Colonic mucosa (tissue), 4 donors: ENCODE measurements around the gene NEAT1. TPM values are rescaled to one million over a fixed set of nuclear protein-coding genes. Genes with fewer than 3 reads are reported as not detected.
"Not testable (repeated sequence)": the region's sequence is repeated elsewhere in the genome, so short reads cannot be mapped to it uniquely, and the experiment has no call there.

Source experiments
- DNase-seq: peaks from one replicate; pipeline ENCODE4 v3.0.0-alpha.2; 2020
- H3K27ac ChIP-seq: fragments of 200-600 bp; one replicate; pipeline ENCODE4 v1.8.0; 2021
- H3K27me3 ChIP-seq: fragments of 200-600 bp; one replicate; pipeline ENCODE4 v1.8.0; 2021
- H3K36me3 ChIP-seq: fragments of 200-600 bp; one replicate; pipeline ENCODE4 v1.8.0; 2021
- H3K4me1 ChIP-seq: fragments of 200-600 bp; one replicate; pipeline ENCODE4 v1.8.0; 2021; ENCODE audit warnings: mild to moderate bottlenecking
- H3K4me3 ChIP-seq: fragments of 200-600 bp; one replicate; pipeline ENCODE4 v1.8.0; 2021
- H3K9ac ChIP-seq, 2 donors: one replicate each; pipeline ENCODE4 v1.7.0; 2013; ENCODE audit warnings: control low read depth in 2 of 2, low read depth in 2 of 2, low read length in 2 of 2
- H3K9me3 ChIP-seq: fragments of 200-600 bp; one replicate; pipeline ENCODE4 v1.8.0; 2021
- intact Hi-C: fragments of 100-400 bp; cut with DNase I; formaldehyde crosslinking; loops from one replicate; pipeline ENCODE4 v1.14.1; 2022
- total RNA-seq, 2 donors: library from RNA; stranded (reverse); fragmentation: NEBNext Ultra II Directional in 1 of 2; extraction: Animal tissue kit (Norgen Biotek cat#: 25700) in 1 of 2; gene quantifications; one replicate each; pipeline ENCODE4 v1.2.1, GENCODE V29; 2021
- TF ChIP-seq, protein P1 (sequence below): fragments of 200-600 bp; IDR thresholded peaks from one replicate; pipeline ENCODE4 v1.8.0; 2022; ENCODE audit warnings: antibody characterized with exemption, mild to moderate bottlenecking
- donor health status: healthy.
- donor health status: DM: no; HTN: no; CAD: no.
- donor health status: DM: no; HTN: no; CAD: no.

NEAT1 gene
- total RNA-seq, 2 donors from 2014 or later = 269 to 502 TPM

DNA sequence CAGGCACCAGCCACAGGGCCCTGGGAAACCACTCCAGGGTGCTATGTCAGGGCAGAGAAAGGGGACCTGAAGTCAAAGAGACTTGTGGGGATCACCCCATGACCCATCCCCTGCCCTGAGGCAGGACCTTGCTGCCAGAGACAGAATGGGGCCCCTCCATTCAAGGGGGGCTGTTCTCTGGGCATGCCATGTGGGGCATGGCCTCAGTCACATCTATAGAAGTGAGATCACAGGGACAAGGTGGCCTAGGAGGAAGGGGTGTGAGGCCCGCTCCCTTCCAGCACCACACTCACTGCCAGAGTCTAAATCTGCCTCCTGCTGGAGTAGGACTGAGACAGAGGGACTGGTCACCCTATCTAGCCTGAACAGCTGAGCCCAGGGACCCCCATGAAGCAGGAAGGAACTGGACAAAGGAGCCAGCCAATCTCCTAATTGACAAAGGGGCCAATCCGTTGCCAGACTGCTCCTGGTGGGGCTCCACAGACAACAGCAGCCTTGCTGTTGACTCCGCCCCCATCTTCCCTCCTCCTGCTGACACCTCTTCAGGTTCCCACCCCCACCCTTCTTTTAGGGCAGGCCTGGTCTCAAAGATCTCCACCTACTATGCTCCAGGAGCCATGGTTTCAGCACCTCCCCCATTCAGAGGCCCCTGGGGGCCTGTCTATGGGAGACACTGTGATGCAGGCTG is 26.0 kb downstream of the NEAT1 start:
- no peaks in the 10 kb centered on the region for H3K4me1 ChIP-seq
- H3K27ac ChIP-seq = no peak overlapping the region
- intact Hi-C loops = no loop called here
- H3K36me3 ChIP-seq = peaks cover 4% of the 10 kb centered on the region
- H3K9ac ChIP-seq = peak overlapping the region in 1 of 2 donors; percentile 32
- DNase-seq = no peak
- no peaks in the 10 kb centered on the region for H3K27me3 ChIP-seq
- no peaks in the 10 kb centered on the region for H3K9me3 ChIP-seq
- no peak overlapping the region for H3K4me3 ChIP-seq
- TF ChIP-seq, protein P1, sequence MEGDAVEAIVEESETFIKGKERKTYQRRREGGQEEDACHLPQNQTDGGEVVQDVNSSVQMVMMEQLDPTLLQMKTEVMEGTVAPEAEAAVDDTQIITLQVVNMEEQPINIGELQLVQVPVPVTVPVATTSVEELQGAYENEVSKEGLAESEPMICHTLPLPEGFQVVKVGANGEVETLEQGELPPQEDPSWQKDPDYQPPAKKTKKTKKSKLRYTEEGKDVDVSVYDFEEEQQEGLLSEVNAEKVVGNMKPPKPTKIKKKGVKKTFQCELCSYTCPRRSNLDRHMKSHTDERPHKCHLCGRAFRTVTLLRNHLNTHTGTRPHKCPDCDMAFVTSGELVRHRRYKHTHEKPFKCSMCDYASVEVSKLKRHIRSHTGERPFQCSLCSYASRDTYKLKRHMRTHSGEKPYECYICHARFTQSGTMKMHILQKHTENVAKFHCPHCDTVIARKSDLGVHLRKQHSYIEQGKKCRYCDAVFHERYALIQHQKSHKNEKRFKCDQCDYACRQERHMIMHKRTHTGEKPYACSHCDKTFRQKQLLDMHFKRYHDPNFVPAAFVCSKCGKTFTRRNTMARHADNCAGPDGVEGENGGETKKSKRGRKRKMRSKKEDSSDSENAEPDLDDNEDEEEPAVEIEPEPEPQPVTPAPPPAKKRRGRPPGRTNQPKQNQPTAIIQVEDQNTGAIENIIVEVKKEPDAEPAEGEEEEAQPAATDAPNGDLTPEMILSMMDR = no peak

DNA sequence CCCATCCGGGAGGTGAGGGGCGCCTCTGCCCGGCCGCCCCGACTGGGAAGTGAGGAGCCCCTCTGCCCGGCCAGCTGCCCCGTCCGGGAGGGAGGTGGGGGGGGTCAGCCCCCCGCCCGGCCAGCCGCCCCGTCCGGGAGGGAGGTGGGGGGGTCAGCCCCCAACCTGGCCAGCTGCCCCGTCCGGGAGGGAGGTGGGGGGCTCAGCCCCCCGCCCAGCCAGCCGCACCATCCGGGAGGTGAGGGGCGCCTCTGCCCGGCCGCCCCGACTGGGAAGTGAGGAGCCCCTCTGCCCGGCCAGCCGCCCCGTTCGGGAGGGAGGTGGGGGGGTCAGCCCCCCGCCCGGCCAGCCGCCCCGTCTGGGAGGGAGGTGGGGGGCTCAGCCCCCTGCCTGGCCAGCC is 28.7 kb downstream of the NEAT1 start:
- H3K4me3 ChIP-seq, H3K27ac ChIP-seq, DNase-seq, H3K4me1 ChIP-seq, H3K27me3 ChIP-seq, H3K9me3 ChIP-seq, H3K9ac ChIP-seq, H3K36me3 ChIP-seq, intact Hi-C loops: not testable (repeated sequence)

DNA sequence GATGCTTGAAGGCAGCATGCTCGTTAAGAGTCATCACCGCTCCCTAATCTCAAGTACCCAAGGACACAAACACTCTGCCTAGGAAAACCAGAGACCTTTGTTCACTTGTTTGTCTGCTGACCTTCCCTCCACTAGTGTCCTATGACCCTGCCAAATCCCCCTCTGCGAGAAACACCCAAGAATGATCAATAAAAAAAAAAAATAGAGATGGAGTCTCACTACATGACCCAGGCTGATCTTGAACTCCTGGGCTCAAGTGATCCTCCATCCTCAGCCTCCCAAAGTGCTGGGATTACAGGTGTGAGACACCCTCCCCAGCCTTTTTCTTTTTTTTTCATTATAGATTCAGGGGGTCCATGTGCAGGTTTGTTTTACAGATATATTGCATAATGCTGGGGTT is 29.7 kb downstream of the NEAT1 start:
- intact Hi-C loops, H3K27me3 ChIP-seq, H3K4me1 ChIP-seq, H3K9me3 ChIP-seq, H3K4me3 ChIP-seq, H3K36me3 ChIP-seq, H3K27ac ChIP-seq, DNase-seq, H3K9ac ChIP-seq: not testable (repeated sequence)

DNA sequence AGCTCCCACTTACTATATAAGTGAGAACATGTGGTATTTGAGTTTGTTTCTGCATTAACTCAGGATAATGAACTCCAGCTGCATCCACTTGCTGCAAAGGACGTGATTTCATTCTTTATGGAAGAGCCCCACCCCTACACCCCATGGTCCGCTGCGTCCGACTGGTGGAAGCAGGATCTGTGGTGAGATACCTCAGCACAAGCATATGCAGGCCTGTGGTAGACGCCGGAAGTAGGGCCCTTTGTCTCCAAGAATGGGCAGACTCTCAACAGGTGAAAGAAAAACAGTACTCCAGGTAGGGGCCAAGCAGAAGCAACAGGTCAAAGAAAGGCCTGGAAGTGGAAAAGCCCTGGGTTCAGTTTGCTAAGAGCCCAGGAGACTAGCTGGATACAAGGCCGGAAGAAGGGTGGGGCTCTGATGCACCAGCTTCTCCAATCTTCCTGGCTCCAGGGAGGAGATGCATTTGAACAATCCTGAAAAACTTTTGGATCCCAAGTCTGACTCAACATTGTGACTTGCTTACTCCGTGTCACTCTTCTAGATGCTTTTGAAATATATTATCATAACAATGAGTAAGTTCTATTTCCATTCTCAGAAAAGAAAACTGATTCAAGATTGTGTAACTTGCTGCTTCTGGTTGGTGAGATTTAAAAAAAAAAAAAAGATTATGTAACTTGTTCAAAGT is 30.4 kb downstream of the NEAT1 start:
- no peaks in the 10 kb centered on the region for H3K27me3 ChIP-seq
- no peaks in the 10 kb centered on the region for H3K36me3 ChIP-seq
- H3K4me1 ChIP-seq = no peaks in the 10 kb centered on the region
- TF ChIP-seq, protein P1 = no peak
- intact Hi-C loops = no loop called here
- no peak overlapping the region for H3K4me3 ChIP-seq
- DNase-seq = no peak
- no peak overlapping the region for H3K9ac ChIP-seq
- H3K27ac ChIP-seq = no peak overlapping the region
- H3K9me3 ChIP-seq = no peaks in the 10 kb centered on the region

DNA sequence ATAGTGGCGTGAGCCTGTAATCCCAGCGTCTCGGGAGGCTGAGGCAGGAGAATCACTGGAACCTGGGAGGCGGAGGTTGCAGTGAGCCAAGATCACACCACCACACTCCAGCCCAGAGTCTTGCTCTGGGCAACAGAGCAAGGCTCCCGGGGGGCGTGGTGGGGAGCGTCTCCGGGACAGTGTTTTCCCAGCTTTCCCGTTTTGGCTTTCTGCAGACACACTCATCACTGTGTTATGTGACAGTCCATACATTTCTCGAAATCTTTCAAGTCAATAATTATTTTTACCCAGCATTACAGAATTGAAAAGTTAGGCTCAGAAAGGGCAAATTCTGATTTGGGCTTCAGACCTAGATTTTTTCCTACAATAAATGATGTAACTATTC is 31.7 kb downstream of the NEAT1 start:
- Histone ChIP-seq H3K9me3 (no peaks in the 10 kb centered on the region), H3K4me1 (no peaks in the 10 kb centered on the region), H3K9ac (peak overlapping the region; percentile 64 to 84), H3K4me3 (peak overlapping the region; percentile 50), H3K27me3 (no peaks in the 10 kb centered on the region), H3K27ac (peak overlapping the region; percentile 74), H3K36me3 (no peaks in the 10 kb centered on the region)
- no peak for DNase-seq
- TF ChIP-seq, protein P1 = no peak
- intact Hi-C loops = no loop called here

DNA sequence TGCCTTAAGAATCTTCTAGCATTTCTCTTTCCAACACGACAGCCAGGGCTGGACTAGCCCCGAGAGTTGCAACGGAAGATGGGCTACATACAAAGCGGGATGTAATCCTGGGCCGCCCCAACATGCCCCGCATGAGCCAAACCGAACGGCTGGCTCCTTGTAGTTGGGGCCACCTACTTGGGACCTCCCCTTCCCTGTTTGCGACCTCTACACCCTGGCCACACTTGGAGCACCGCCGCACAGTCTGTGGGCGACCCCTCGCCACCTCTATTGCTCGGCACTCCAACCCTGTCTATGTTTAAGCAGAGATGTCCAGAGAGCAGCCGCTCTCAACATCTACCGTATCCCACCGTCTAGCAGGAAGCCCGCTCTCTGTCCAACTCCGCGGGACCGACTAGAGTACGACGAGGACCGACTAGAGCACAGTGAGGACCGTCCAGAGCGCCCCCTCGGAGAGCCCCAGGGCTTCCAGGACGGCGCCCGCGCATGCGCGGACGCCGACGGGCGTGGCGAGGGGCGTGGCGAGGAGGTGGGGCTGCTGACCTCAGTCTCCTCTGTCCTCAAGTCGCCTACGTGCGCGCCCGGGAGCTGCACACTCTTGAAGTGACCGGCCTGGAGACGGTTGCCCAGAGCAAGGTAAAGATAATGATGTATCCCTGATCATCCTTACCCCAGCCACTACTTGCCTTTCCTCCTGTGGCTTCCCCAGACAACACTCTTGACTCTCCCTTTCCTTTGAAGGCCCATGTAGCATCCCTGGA is 32.3 kb downstream of the NEAT1 start:
- peak; percentile 95 for DNase-seq
- Histone ChIP-seq H3K4me3 (peak overlapping the region; percentile 50), H3K27ac (peak overlapping the region; percentile 74), H3K9ac (peak overlapping the region; percentile 64 to 84), H3K27me3 (no peaks in the 10 kb centered on the region), H3K4me1 (no peaks in the 10 kb centered on the region), H3K36me3 (no peaks in the 10 kb centered on the region), H3K9me3 (no peaks in the 10 kb centered on the region)
- intact Hi-C loops = no loop called here
- TF ChIP-seq, protein P1 = no peak
